Endothelial cell of umbilical vein (primary cell): ENCODE results near the gene ATF7IP. TPM values are rescaled to one million over a fixed set of nuclear protein-coding genes. Genes with fewer than 3 reads are reported as not detected.

Source experiments
- BruUV-seq: library from RNA; stranded (reverse); fragments of 400-500 nt; replicated peaks from 2 replicates; lab custom pipeline; 2021; lab: Mats Ljungman, UMichigan
- CTCF ChIA-PET: fragments of 300-600, 350-600 bp; sonication (Branson Sonifier 250); formaldehyde crosslinking; loops from one replicate; lab custom pipeline; 2021; ENCODE audit warnings: antibody characterized with exemption, inconsistent platforms; lab: Charles Lee
- POLR2A ChIA-PET: fragments of 300-600, 350-600 bp; sonication (Branson Sonifier 250); formaldehyde crosslinking; loops from one replicate; lab custom pipeline; 2021; ENCODE audit warnings: antibody characterized with exemption, inconsistent platforms; lab: Charles Lee
- DNase-seq: peaks from one replicate; pipeline ENCODE4 v3.0.0-alpha.2; 2011; ENCODE audit warnings: low read depth, low spot score
- FAIRE-seq: peaks from 2 replicates; lab custom pipeline; 2011; peaks lifted over from hg19 to GRCh38; lab: Jason Lieb, UNC
- H2AFZ ChIP-seq: 2 replicates; pipeline ENCODE4 v1.6.0; 2012; ENCODE audit warnings: low read depth, low read length, control low read depth, inconsistent platforms
- H3K27ac ChIP-seq: 2 replicates; pipeline ENCODE4 v1.5.1; 2011; ENCODE audit warnings: low read depth, mild to moderate bottlenecking, control low read depth, low read length, moderate library complexity; ENCODE audit not compliant: insufficient read depth
- H3K27me3 ChIP-seq, 2 experiments: 2 replicates each; pipeline versions ENCODE4 v1.6.0 to v1.6.1; 2011; ENCODE audit warnings: low read length in 2 of 2, mixed read lengths in 1 of 2; ENCODE audit not compliant: control insufficient read depth in 2 of 2, insufficient read depth in 2 of 2
- H3K36me3 ChIP-seq, 2 experiments: 2 replicates in 1 of 2; 3 replicates in 1 of 2; pipeline ENCODE4 v1.5.1; 2011; ENCODE audit warnings: low read length in 2 of 2, mild to moderate bottlenecking in 1 of 2, moderate library complexity in 1 of 2; ENCODE audit not compliant: control insufficient read depth in 2 of 2, insufficient read depth in 2 of 2; ENCODE audit errors: extremely low read depth in 1 of 2
- H3K4me1 ChIP-seq: 3 replicates; pipeline ENCODE4 v1.5.1; 2011; ENCODE audit warnings: mild to moderate bottlenecking, low read length; ENCODE audit not compliant: control insufficient read depth, insufficient read depth; ENCODE audit errors: extremely low read depth
- H3K4me2 ChIP-seq: 2 replicates; pipeline ENCODE4 v1.6.1; 2011; ENCODE audit warnings: low read length, control low read depth, mixed read lengths; ENCODE audit not compliant: insufficient read depth
- H3K4me3 ChIP-seq, 3 experiments: fragments of 200-600 bp in 1 of 3; sonication (generic), shearing (Covaris generic) in 1 of 3; replicated peaks in 1 of 3; 2 replicates each; pipeline ENCODE4 v1.5.1; 2011 to 2016; ENCODE audit warnings: control low read depth in 3 of 3, low read length in 3 of 3, mild to moderate bottlenecking in 2 of 3, inconsistent platforms in 1 of 3, low read depth in 1 of 3, moderate library complexity in 1 of 3; ENCODE audit not compliant: insufficient read depth in 1 of 3
- H3K79me2 ChIP-seq: 2 replicates; pipeline ENCODE4 v1.6.0; 2012; ENCODE audit warnings: low read length, inconsistent platforms; ENCODE audit not compliant: control insufficient read depth, insufficient read depth
- H3K9ac ChIP-seq: replicated peaks from 2 replicates; pipeline ENCODE3; 2011; ENCODE audit warnings: low read length, control low read depth; ENCODE audit not compliant: insufficient read depth; ENCODE audit errors: extremely low read depth
- H3K9me1 ChIP-seq: replicated peaks from 3 replicates; pipeline ENCODE4 v1.6.0; 2011; ENCODE audit warnings: mild to moderate bottlenecking, low read length; ENCODE audit not compliant: control insufficient read depth, insufficient read depth; ENCODE audit errors: extremely low read depth
- H3K9me3 ChIP-seq: replicated peaks from 2 replicates; pipeline ENCODE4 v1.5.1; 2012; ENCODE audit warnings: low read length, inconsistent platforms; ENCODE audit not compliant: control insufficient read depth, insufficient read depth
- H4K20me1 ChIP-seq: replicated peaks from 2 replicates; pipeline ENCODE3; 2011; ENCODE audit warnings: mild to moderate bottlenecking, low read length; ENCODE audit not compliant: control insufficient read depth, insufficient read depth; ENCODE audit errors: extremely low read depth
- CTCF ChIP-seq, 2 donors: IDR thresholded peaks; 1 replicate in 1 of 2; 2 replicates in 1 of 2; pipeline ENCODE4 v1.5.1; 2011; ENCODE audit warnings: low read length in 2 of 2, mild to moderate bottlenecking in 2 of 2, moderate library complexity in 2 of 2, control low read depth in 1 of 2, inconsistent platforms in 1 of 2, low read depth in 1 of 2; ENCODE audit not compliant: insufficient read depth in 1 of 2; ENCODE audit errors: extremely low read depth in 1 of 2
- EZH2 ChIP-seq: IDR thresholded peaks from 2 replicates; pipeline ENCODE4 v1.6.1; 2012; ENCODE audit warnings: borderline replicate concordance, low read depth, mild to moderate bottlenecking, moderate library complexity, low read length, inconsistent platforms; ENCODE audit not compliant: severe bottlenecking
- FOS ChIP-seq: IDR thresholded peaks from 2 replicates; pipeline ENCODE4 v1.6.1; 2011; ENCODE audit warnings: mild to moderate bottlenecking, low read length, moderate library complexity, borderline replicate concordance; ENCODE audit not compliant: insufficient read depth
- GATA2 ChIP-seq: IDR thresholded peaks from 2 replicates; pipeline ENCODE4 v1.7.0; 2011; ENCODE audit warnings: low read depth, mild to moderate bottlenecking, moderate library complexity, mixed read lengths, low read length; ENCODE audit not compliant: insufficient read length, insufficient read depth
- JUN ChIP-seq: IDR thresholded peaks from 2 replicates; pipeline ENCODE4 v1.6.1; 2011; ENCODE audit warnings: borderline replicate concordance, low read depth; ENCODE audit not compliant: insufficient read length, insufficient read depth
- MAX ChIP-seq: IDR thresholded peaks from 2 replicates; pipeline ENCODE4 v1.6.1; 2011; ENCODE audit not compliant: insufficient read depth, insufficient read length
- MYC ChIP-seq: IDR thresholded peaks from one replicate; pipeline ENCODE4 v1.6.1; 2011; ENCODE audit warnings: mild to moderate bottlenecking, low read depth, low read length
- POLR2A ChIP-seq: IDR thresholded peaks from 2 replicates; pipeline ENCODE4 v1.6.1; 2012; ENCODE audit warnings: low read depth, mild to moderate bottlenecking, control low read depth, low read length
- POLR2AphosphoS5 ChIP-seq: IDR thresholded peaks from 2 replicates; pipeline ENCODE4 v1.6.1; 2012; ENCODE audit warnings: low read depth, mild to moderate bottlenecking, control low read depth, low read length, moderate library complexity; ENCODE audit not compliant: insufficient read depth
- dilution Hi-C: fragments of 300-500 bp; cut with MboI; formaldehyde crosslinking; loops from one replicate; pipeline ENCODE4 v1.15.0; 2019; ENCODE audit warnings: low sequenced_read_pairs; ENCODE audit not compliant: extremely low pct_ligation_motif_present
- intact Hi-C: fragments of 100-400 bp; cut with micrococcal nuclease; formaldehyde crosslinking; loops from one replicate; pipeline ENCODE4 v1.10.0; 2022
- polyA plus RNA-seq, 4 experiments: library from polyadenylated mRNA; depleted of rRNA in 3 of 4; stranded (reverse) in 3 of 4; unstranded in 1 of 4; fragments of >200 nt; gene quantifications; 2 replicates each; pipeline versions ENCODE4 v1.2.1 to v1.2.3, GENCODE V29; 2011 to 2012; ENCODE audit warnings: missing spikeins in 1 of 4
- total RNA-seq: library from RNA; stranded (reverse); gene quantifications from 2 replicates; pipeline ENCODE4 v1.2.3, GENCODE V29; 2021

ATF7IP gene
- total and polyA plus RNA-seq, 2 donors (not counting 3 experiments of a cell fraction or from before 2014, with no cell fraction given) = 14.5 to 73.5 TPM

- H3K27me3 ChIP-seq = no peaks in the 10 kb centered on the region
- dilution Hi-C loops = no loop called here
- H3K4me3 ChIP-seq = no peak overlapping the region
- FAIRE-seq (no peak), DNase-seq (no peak)
- H2AFZ ChIP-seq = no peak overlapping the region
- no TSS peak for BruUV-seq
- peaks cover 3% of the 10 kb centered on the region for H4K20me1 ChIP-seq
- no peak overlapping the region for H3K9ac ChIP-seq
- H3K79me2 ChIP-seq = peaks cover 85% of the 10 kb centered on the region
- H3K9me1 ChIP-seq = no peaks in the 10 kb centered on the region
- no peak overlapping the region for H3K4me2 ChIP-seq
- intact Hi-C loops = no loop called here
- no peaks in the 10 kb centered on the region for H3K9me3 ChIP-seq
- POLR2A ChIA-PET = no interaction called here
- no peak overlapping the region for H3K27ac ChIP-seq
- no peak for TF ChIP-seq JUN
- H3K36me3 ChIP-seq = peaks cover 6 to 9% of the 10 kb centered on the region in 2 experiments
- no peaks in the 10 kb centered on the region for H3K4me1 ChIP-seq
- CTCF ChIA-PET = interaction anchor here (1.3 to 1.7 kb wide), 2 partner anchors 26 to 190 kb away, joined by 3 to 7 read pairs; no protein-coding TSS in a partner anchor
Measured at GRCh38 chr12:14427929-14428328, 62.4 kb downstream of the ATF7IP start.

DNA sequence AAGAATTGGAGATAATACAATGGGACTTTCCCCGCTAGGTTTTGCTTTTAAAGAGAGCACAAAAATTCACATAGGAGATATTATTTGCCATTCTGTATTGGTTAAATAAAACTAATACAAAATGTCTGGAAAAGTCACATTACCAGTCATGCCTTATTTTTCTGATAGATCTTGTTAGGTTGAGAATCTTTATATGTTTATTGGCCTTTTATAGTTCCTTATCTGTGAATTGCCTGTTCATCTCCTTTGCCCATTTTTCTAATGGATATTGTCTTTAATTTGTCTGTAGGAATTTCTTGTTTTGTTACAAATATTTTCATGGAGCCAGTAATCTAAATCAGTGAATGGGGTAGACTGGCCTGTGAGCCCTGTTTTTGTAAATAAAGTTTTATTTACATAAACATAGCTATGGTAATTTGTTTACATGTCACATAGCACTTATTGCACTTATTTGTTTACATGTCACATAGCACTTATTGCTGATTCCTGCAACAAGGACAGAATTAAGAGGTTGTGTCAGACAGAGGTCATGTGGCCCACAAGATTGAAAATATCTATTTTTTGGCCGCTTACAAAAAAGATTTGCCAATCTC lies 65.0 kb downstream of the ATF7IP start:
- Histone ChIP-seq H2AFZ (no peak overlapping the region), H3K4me2 (no peak overlapping the region), H3K27ac (no peak overlapping the region), H3K4me1 (no peaks in the 10 kb centered on the region), H3K9me1 (no peaks in the 10 kb centered on the region), H3K9me3 (no peaks in the 10 kb centered on the region), H3K4me3 (no peak overlapping the region), H3K79me2 (peaks cover 74% of the 10 kb centered on the region), H3K27me3 (no peaks in the 10 kb centered on the region), H3K9ac (no peak overlapping the region), H3K36me3 (no peaks in the 10 kb centered on the region), H4K20me1 (peaks cover 3% of the 10 kb centered on the region)
- dilution Hi-C loops = no loop called here
- intact Hi-C loops = no loop called here
- FAIRE-seq (no peak), DNase-seq (no peak)
- CTCF ChIA-PET = interaction anchor here (1.0 kb wide), 1 partner anchor 192 kb away, joined by 4 read pairs; no protein-coding TSS in a partner anchor
- POLR2A ChIA-PET = no interaction called here
- no TSS peak for BruUV-seq
- TF ChIP-seq EZH2 = no peak
- no peak for TF ChIP-seq JUN
- no peak for TF ChIP-seq MAX
- TF ChIP-seq GATA2 = no peak
- no peak for TF ChIP-seq MYC
- no peak for TF ChIP-seq FOS
- no peak for TF ChIP-seq CTCF (IDR thresholded peaks at IDR 0.05; ENCODE audit: extremely low read depth in 1 of 2, insufficient read depth in 1 of 2, low read depth in 1 of 2, low read length in 2 of 2)
- no peak for TF ChIP-seq POLR2A
- TF ChIP-seq POLR2AphosphoS5 = no peak
